GM11168 (cell line): ENCODE measurements around the gene SLC28A2.
"Not testable (repeated sequence)": the region's sequence is repeated elsewhere in the genome, so short reads cannot be mapped to it uniquely, and the experiment has no call there.

Experiments used
- in situ Hi-C: fragments of 300-500 bp; cut with MboI; formaldehyde crosslinking; loops from one replicate; pipeline ENCODE4 v1.12.0; 2022; ENCODE audit warnings: low sequenced_read_pairs; ENCODE audit not compliant: unreplicated experiment

SLC28A2 gene

DNA sequence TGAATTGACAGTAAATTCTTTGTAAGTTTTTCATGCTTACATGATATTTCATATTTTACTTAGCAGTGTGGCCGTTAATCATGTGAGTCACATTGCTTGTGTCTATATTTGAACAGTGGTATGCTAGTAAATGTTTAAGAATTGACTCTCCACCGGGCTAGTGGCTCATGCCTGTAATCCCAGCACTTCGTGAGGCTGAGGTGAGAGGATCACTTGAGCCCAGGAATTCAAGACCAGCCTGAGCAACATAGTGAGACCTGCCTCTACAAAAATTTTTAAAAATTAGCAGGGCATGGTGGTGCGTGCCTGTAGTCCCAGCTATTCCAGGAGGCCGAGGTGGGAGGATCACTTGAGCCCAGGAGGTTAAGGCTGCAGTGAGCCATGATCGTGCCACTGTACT, 2.8 kb downstream of the SLC28A2 start:
- in situ Hi-C loops: not testable (repeated sequence)

DNA sequence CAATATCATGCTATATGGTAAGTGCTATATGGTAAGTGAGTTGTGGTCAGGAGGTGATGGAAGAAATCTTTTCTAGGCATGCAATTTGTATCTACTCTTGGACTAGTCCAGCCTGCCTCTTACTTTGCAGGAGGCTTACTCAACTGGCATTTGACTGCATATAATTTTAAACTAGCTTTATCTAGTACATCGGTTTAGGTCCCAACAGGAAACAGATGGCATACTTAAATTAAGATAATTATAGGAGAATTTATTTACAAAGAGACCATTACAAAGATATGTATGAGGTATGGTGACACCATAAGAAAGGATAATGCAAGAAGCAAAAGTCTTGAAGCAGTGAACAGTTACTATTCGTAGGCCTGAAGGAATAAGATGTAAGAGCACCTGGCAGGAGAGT, 7.8 kb downstream of the SLC28A2 start:
- in situ Hi-C loops: no loop called here

DNA sequence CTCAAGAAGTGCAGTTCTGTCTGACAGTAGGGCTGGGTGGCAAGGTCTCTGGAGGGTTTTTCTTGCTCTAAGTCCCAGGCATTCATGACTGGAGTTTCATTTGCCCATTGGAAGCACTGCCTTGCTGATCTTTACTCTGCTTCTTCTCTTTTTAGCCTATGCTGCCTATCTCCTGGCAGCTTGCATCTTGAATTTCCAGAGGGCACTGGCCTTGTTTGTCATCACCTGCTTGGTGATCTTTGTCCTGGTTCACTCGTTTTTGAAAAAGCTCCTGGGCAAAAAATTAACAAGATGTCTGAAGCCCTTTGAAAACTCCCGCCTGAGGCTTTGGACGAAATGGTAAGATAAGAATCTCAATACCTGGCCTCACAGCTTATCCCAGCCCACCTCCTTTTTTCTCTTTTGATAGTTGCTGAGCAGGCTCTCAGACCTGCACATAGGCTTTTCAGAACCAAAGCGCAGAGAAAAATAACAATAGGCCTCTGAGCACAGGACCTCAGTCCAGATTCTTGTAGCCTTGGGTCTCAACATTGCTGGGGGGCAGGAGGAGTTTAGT, 10.9 kb downstream of the SLC28A2 start:
- in situ Hi-C loops: no loop called here

DNA sequence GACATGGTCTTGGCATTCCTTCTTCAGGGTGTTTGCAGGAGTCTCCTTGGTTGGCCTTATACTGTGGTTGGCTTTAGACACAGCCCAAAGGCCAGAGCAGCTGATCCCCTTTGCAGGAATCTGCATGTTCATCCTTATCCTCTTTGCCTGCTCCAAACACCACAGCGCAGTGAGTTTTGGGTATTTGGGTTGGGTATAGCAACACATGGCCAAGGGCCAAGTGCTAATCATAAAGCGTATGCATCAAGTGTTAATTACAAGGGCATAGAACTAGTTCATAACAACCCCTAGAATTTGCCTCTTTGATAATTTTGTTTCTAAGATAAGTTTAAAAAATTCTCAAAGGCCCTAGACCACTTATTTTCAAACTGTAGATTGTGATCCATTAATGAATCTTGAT, 11.8 kb downstream of the SLC28A2 start:
- in situ Hi-C loops: no loop called here

DNA sequence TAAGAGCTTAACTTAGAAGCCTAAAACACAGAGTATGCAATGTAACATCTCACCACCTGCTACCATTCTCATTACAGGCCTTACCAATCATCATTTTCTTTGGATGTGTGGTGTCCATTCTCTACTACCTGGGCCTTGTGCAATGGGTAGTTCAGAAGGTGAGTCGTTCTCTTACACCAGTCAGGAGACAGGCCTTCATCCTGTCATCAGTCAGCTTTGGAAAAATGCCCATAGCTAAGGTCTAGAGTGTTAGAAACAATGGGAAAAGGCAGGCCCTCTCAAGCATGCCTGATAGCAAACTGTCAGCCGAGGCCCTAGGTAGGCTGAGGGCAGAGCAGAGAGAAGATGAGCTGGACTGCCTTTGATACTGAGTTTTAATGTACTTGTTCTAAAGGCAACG, 13.5 kb downstream of the SLC28A2 start:
- in situ Hi-C loops: no loop called here

DNA sequence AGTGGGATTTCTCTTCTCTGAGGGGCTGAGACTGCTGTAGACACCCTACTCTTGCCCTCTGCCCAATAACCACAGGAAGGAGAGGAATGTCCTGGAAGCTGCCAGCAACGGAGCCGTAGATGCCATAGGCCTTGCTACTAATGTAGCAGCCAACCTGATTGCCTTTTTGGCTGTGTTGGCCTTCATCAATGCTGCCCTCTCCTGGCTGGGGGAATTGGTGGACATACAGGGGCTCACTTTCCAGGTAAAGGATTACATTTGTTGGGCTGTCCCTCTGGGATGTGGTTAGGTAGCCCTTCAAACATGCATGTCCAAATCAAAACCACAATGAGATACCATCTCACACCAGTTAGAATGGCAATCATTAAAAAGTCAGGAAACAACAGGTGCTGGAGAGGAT, 16.1 kb downstream of the SLC28A2 start:
- in situ Hi-C loops: no loop called here

DNA sequence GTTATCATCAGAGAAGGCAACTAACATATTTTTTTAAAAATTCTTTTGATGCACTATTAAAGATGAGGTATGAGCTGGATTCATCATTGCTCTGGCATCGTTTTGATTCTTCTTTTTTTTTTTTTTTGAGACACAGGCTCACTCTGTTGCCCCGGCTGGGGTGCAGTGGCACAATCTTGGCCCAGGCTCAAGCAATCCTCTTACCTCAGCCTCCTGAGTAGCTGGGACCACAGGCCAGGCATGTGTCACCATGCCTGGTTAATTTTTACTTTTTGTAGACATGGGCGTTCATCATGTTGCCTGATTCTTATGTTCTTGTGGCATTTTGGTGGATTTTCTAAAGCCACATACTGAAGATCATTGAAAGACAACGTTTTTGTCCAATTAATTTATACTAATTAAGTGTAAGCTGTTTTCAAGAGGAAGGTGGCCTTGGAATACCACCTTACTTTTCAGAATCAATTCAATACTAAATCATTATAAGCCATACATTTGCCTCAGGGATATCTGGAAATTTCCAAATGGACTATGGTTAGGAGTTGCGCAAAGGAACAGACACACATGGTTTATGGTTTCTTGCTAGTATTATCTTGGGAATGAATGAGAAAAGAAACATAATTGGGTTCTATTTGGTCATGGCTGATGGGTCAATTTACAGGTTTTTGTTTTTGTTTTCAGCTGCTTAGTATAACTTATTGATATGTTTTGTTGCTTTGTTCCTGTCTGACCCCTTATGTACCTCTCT, 22.8 kb downstream of the SLC28A2 start:
- in situ Hi-C loops: no loop called here

DNA sequence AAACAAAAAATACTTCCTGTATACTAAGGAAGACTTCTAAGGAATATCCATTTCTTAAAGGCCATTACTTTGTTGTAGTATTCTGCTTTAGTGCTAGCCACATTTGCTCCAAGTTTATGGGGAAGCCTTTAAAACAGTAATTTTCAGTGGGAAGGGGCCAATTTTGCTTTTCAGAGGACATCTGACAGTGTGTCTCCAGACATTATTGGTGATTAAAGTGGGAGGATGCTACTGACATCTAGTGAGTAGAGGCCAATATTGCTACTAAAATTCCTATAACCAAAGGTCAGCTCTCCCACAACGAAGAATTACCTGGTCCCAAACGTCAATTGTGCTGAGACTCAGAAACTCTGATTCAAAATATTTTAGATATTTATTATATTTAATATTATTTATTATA, 24.8 kb downstream of the SLC28A2 start:
- in situ Hi-C loops: no loop called here

DNA sequence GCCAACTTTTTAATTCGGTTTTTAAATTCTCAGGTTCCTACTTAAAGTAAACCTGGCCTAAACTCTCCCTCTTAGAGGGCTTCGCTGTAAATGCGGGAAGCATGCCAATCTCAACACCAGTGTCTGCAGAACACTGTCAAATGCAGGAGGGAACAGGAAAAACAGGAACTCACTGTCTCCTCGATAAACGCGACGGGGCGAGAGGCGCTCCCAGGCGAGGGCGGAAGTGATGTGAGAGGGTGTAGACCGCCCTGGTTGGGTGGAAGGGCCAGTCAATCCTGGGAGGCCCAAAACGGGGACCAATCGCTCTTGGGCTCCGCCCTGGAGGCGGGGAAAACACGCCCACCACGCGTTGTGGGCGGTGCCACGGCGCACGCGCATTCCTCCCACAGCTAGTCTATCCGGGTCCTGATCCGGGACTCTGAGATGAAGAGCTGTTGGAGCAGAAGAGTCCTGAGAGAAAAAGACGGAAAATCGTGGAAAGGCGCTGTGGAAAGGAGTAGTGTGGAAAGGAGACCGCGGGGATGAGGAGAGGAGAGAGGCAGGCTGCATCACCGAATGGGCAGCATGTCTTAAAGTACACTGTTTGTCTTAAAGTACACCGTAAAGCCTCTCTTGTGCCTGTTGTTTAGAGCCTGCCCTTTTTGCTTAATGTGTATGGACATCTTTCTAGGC, 27.1 kb downstream of the SLC28A2 start:
- in situ Hi-C loops: no loop called here

DNA sequence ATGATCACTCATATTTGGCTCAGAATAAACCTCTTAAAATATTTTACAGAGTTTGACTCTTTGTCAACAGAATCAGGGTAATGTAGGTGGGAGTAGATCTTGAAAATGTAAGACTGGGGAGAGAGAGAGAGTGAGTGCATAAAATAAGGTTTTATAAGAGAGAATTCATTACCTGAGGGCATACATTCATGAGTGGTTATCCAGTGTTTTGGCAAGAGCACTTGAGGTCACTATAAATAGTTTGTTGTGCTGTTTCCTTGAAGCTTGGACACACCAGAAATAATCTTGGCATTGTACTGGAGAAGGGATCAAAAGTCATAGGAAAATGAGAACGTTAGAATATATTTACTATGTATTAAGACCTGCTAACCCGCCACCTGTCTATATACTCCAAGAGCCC, 33.4 kb downstream of the SLC28A2 start:
- in situ Hi-C loops: no loop called here

DNA sequence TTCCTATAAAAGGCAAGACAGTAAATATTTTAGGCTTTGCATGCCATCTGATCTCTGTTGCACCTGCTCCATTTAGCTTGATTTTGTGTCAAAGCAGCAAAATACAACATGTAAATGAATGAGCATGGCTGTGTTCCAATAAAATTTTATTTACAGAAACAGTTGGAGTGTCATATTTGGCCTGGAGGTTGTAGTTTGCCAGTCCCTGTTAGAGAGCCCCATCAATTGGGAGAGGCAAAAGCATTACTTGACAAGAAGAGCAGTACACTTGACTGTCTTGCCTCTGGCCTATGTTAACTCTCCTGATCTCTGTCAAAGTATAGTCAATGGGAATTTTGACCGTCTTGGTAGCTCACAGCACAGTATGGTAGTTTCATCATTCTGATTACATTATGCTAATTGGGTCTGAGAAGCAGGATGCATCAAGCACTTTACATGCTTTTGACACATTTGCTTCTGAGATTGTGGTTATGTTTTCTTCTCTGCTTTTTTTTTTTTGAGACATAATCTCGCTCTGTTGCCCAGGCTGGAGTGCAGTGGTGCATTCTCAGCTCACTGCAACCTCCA, 35.4 kb downstream of the SLC28A2 start:
- in situ Hi-C loops: no loop called here

DNA sequence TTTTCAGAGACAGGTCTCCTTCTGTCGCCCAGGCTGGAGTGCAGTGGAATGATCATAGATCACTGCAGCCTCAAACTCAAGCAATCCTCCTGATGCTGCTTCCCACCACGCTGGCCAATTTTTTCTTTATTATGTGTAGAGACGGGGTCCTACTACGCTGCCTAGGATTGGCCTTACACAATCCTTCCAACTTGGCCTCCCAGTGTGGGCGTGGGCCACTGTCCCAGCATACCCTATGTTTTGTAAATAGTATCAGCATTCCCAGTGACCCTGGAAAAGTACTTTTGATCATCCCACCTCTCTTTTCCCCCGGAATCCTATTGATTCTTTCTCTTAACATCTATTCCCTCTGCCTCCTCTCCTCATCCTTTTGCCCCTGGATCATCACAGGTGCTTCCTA, 36.9 kb downstream of the SLC28A2 start:
- in situ Hi-C loops: no loop called here

DNA sequence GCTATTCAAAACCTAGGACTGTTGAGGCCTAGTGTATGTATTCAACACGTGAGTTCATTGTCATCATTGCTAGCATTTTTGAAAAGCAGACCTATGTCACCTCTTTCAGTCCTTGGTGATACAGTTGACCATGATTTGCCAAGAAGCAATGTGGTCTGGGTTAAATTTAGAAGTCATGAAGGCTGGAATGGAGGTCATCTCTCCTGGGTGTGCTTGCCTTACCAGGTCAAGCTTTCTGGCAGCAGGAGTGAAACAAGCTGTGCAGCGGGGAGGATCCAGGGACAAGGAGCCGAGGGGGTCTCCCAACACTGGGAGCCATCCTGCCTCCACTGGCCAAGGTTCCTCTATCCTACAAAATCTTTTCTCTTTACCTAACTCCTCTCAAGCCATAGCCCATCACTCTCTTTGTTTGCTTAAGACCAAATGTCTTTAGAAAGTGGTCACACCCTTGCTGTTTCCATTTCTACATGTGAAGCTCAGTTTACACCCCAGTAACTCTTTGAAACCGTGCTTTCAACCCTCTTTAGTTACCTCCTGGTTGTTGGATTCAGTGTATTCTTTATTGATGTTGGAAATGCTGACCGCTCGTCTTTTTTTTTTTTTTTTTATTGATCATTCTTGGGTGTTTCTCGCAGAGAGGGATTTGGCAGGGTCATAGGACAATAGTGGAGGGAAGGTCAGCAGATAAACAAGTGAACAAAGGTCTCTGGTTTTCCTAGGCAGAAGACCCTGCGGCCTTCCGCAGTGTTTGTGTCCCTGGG, 40.0 kb downstream of the SLC28A2 start:
- in situ Hi-C loops: no loop called here

DNA sequence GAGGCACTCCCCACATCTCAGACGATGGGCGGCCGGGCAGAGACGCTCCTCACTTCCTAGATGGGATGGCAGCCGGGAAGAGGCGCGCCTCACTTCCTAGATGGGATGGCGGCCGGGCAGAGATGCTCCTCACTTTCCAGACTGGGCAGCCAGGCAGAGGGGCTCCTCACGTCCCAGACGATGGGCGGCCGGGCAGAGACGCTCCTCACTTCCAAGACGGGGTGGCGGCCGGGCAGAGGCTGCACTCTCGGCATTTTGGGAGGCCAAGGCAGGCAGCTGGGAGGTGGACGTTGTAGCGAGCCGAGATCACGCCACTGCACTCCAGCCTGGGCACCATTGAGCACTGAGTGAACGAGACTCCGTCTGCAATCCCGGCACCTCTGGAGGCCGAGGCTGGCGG, 41.3 kb downstream of the SLC28A2 start:
- in situ Hi-C loops: not testable (repeated sequence)

DNA sequence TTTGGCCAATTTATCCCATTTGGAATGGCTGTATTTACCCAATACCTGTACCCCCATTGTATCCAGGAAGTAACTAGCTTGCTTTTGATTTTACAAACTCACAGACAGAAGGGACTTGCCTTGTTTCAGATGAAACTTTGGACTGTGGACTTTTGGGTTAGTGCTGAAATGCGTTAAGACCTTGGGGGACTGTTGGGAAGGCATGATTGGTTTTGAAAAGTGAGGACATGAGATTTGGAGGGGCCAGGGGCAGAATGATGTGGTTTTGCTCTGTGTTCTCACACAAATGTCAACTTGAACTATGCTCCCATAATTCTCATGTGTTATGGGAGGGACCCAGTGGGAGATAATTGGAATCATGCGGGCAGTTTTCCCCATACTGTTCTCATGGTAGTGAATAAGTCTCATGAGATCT, 46.9 kb downstream of the SLC28A2 start:
- in situ Hi-C loops: not testable (repeated sequence)

DNA sequence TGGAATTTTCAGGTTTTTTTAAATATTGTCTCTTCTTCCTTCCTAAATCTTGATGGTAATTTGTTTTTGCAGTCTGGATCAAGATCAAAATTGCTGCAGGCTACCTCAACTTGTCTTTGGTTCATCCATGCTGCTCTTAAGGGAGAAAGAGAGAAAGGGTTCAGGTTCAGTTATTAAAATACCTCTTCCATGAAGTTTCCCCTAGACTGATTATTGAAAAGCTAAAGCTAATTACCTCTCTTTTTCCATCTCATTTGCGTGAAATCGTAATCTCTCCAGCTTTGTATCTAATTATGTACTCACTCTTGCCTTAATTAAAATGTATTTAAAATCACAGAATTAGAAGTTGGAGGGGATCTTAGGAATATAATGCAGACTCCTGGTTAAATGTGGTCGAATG, 52.7 kb downstream of the SLC28A2 start:
- in situ Hi-C loops: loop anchor here (5.0 kb wide), 1 partner anchor 98 kb away; a partner anchor contains a TSS

DNA sequence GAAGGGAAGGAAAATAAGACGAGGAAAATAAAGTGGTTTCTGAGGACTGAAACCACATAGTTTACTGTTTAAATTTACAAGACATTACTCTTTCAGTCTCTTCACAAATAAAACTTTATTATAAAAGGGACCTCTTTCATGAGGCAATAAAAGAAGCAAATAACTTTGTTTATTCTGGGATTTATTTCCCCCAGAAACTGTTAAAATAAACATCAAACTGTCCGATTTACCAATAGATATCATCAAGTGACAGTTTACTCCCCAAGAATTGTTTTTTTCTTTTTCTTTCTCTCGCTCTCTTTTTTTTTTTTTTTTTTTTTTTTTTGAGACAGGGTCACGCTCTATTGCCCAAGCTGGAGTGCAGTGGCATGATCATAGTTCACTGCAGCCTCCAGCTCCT, 54.1 kb downstream of the SLC28A2 start:
- in situ Hi-C loops: loop anchor here (5.0 kb wide), 1 partner anchor 96 kb away; a partner anchor contains a TSS

DNA sequence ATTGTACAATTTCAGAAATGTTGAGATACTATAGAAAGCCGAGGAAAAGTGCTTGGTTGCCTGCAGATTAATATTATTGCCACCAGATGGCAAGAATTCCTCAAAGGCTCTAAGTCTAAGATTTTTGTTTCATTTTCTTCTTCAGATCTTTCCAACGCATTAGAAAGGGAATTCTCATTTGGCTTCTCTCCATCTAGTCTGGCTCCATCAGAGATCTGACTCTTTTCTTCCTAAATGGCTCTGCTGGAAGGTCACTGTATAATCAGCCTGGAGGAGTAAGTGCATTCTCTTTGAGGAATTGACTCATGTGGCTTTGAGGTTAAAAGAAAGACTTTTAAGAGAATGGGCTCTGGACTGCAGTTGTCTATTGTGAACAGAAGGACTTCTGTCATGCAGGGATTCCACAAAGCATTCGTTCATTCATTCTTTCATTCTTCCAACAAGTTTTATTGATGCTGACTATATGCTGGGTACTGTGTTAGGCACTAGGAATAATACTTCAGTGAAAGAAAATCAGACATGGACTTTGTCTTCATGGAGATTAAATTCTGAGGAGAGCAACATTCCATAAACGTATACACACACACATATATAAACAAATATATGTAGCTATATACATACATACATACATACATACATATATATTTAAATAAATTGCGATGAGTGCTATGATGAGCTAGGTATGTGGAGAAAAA, 55.3 kb downstream of the SLC28A2 start:
- in situ Hi-C loops: loop anchor here (5.0 kb wide), 1 partner anchor 95 kb away; a partner anchor contains a TSS

DNA sequence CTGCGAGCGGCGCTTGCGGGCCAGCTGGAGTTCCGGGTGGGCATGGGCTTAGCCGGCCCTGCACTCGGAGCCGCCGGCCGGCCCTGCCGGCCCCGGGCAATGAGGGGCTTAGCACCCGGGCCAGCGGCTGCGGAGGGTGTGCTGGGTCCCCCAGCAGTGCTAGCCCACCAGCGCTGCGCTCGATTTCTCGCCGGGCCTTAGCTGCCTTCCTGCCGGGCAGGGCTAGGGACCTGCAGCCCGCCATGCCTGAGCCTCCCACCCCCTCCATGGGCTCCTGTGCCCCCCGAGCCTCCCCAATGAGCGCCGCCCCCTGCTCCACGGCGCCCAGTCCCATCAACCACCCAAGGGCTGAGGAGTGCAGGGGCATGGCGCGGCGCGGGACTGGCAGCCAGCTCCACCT, 62.1 kb downstream of the SLC28A2 start:
- in situ Hi-C loops: not testable (repeated sequence)

DNA sequence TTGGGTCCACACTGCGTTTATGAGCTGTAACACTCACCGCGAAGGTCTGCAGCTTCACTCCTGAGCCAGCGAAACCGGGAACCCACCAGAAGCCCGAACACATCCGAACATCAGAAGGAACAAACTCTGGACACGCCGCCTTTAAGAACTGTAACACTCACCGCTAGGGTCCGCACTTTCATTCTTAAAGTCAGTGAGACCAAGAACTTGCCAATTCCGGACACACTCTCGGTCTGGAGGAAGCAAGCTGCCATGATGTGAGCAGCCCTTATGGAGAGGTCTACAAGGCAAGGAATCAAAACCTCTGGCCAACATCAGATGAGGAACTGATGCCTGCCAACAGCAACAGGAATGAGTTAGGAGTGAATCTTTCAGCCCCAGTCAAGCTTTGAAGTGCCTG, 62.9 kb downstream of the SLC28A2 start:
- in situ Hi-C loops: no loop called here
